Measurements from ENCODE around the gene TAGLN. TPM values are rescaled to one million over a fixed set of nuclear protein-coding genes. Genes with fewer than 3 reads are reported as not detected.
A peak's percentile ranks its signal among the peaks of the same experiment; 100 is the strongest.

The TAGLN gene
- total and polyA plus RNA-seq, 3 donors from 2014 or later, result 167 to 800 (median 187) TPM

DNA sequence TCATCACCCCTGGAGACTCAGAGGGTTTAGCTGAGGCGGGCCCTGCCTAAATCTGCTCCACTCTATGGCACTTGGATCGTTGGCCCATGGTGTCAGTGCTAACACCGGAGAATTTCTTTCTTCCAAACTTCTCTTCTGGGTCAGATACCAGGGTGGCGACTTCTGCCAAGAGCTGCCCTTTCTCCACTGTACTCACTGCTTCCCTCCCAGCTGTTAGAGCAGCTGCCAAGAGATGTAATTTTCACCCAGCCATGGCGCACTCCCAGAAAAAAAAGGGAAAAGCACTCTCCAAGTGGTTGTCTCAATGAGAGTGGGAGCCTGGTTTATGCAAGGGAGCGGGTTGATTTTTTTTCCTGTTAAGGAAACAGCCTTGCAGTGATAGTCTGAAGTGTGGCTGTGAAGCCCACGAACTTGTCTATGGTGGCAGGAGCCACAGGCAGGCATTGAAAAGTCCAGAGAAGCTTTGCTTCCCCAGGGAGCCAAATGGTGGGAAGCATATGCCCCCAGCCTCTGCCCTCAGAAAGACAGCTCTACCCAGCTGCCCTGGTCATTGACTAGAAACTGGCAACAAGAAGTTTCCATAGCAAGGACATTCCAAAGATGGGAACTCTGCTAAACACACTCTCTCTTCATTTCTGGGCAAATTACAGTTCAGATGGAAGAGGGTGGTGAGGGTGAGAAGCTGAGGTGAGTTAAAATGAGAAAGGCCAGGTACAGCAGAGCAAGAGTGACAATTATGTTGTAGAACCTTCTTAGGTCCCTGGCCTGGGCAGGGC lies 22.0 kb downstream of the TAGLN start:
- Histone ChIP-seq H3K36me3 (ENCODE audit: low read depth, missing control alignments) (no peaks in the 10 kb centered on the region), H3K27ac (peak overlapping the region; percentile 72 to 80), H3K9me3 (no peaks in the 10 kb centered on the region), H3K4me3 (no peak overlapping the region), H3K27me3 (no peaks in the 10 kb centered on the region), H3K4me1 (peaks cover 50% of the 10 kb centered on the region)
- WGBS, 2 donors, result 43 to 53% methylated on average over 6 to 7 of the region's 7 CpGs
- no peak for TF ChIP-seq POLR2A (IDR thresholded peaks at IDR 0.05)
- TF ChIP-seq, protein P1, sequence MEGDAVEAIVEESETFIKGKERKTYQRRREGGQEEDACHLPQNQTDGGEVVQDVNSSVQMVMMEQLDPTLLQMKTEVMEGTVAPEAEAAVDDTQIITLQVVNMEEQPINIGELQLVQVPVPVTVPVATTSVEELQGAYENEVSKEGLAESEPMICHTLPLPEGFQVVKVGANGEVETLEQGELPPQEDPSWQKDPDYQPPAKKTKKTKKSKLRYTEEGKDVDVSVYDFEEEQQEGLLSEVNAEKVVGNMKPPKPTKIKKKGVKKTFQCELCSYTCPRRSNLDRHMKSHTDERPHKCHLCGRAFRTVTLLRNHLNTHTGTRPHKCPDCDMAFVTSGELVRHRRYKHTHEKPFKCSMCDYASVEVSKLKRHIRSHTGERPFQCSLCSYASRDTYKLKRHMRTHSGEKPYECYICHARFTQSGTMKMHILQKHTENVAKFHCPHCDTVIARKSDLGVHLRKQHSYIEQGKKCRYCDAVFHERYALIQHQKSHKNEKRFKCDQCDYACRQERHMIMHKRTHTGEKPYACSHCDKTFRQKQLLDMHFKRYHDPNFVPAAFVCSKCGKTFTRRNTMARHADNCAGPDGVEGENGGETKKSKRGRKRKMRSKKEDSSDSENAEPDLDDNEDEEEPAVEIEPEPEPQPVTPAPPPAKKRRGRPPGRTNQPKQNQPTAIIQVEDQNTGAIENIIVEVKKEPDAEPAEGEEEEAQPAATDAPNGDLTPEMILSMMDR (IDR thresholded peaks at IDR 0.05), result no peak
- intact Hi-C loops (cut with DNase I; ENCODE audit: low total_unique reads), result no loop called here
- no peak for DNase-seq

DNA sequence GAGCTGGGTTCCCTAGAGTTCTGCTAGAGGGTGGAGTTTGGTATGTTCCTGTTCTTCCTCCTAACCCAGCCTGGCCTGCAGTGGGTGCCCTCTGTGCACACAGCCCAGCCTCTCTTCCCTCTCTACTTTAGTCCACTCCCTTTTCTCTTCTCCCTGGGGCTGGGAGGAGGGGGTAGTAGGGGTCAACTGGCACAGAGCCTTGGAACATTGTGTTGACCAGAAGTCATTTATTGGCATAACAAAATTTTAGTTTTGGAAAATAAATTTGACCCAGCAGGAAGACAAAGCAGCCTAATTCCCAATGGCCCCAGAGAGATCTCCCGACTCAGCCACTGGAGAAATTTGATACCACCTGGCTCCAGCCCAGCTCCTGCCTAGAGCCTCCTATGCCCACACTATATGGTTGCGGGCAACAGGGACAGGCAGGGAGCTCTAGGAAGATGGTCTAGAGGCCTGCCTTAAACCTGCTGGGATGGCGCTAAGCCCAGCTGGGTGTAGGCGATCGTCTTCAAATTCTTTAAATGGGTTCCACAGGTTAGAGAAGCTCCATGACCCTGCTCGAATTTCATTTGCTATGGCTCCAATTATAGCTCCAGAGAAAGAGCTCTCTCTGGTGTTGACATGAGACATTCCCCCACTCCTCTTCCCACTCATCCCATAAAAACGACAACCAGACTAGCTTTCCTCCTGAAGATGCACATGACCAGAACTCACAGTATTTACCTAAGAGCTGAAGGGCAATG lies 22.8 kb downstream of the TAGLN start:
- no peak overlapping the region for H3K4me3 ChIP-seq
- peak; percentile 75 for DNase-seq
- no peaks in the 10 kb centered on the region for H3K9me3 ChIP-seq
- 50 to 52% methylated on average over 7 of the region's 7 CpGs for WGBS, 2 donors
- TF ChIP-seq, protein P1 (IDR thresholded peaks at IDR 0.05), result no peak
- TF ChIP-seq POLR2A (IDR thresholded peaks at IDR 0.05), result no peak
- H3K27ac ChIP-seq, result peak overlapping the region; percentile 28 to 80
- H3K36me3 ChIP-seq (ENCODE audit: low read depth, missing control alignments), result no peaks in the 10 kb centered on the region
- H3K4me1 ChIP-seq, result peaks cover 48% of the 10 kb centered on the region
- H3K27me3 ChIP-seq, result no peaks in the 10 kb centered on the region
- intact Hi-C loops (cut with DNase I; ENCODE audit: low total_unique reads), result no loop called here

GRCh38 chr11:117222991-117223740 lies 24.0 kb downstream of the TAGLN start:
- no peak overlapping the region for H3K4me3 ChIP-seq
- peaks cover 39% of the 10 kb centered on the region for H3K4me1 ChIP-seq
- H3K27ac ChIP-seq, result peak overlapping the region in 1 of 2 donors; percentile 80
- DNase-seq, result no peak
- no peaks in the 10 kb centered on the region for H3K9me3 ChIP-seq
- no peak for TF ChIP-seq POLR2A (IDR thresholded peaks at IDR 0.05)
- TF ChIP-seq, protein P1 (IDR thresholded peaks at IDR 0.05), result no peak
- no peaks in the 10 kb centered on the region for H3K27me3 ChIP-seq
- intact Hi-C loops (cut with DNase I; ENCODE audit: low total_unique reads), result no loop called here
- no peaks in the 10 kb centered on the region for H3K36me3 ChIP-seq (ENCODE audit: low read depth, missing control alignments)
- WGBS, 2 donors, result 93 to 94% methylated on average over 14 of the region's 14 CpGs

DNA sequence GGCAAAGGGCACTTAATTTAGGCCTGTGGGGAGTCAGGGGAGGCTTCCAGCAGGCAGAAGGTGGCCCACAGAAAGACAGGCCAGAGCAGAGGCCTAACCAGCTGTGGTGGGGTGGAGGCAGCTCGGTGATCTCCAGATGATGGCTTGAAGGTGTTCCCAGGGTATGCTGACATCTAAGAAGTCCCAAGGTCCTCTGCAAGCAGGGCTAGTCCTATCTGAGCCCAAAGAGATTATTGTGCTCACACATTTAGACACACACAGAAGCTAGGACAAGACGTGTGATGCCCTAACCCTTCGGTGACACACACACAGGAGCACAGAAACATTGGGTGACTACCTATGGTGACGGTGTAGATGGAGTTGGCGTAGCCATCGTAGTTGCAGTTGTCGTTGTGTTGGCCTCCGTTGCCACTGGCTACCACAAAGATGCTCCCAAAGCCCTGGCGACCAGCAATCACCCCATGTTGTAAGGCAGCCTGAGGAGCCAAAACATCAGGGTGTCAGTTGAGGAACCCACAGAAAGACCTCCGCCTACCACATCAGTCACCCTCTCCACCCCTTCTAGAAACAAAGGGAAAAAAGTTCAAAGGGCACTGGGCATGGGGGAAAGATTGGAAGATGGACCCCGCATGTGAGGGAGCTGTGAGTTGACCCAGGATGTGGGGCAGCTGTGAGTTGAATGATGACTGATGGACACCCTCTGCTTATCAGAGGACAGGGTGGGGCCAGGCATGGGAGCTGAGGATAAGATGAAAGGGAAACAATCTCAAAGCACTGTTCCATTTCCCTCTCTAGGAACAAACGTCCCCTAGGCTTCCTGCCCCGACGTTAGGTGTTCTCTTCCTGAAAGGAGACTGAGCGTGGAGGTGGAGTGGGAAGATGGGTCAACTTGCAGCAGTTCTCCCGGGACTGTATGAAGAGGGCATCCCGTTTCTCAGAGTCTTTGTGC lies 24.8 kb downstream of the TAGLN start:
- no peak for TF ChIP-seq POLR2A (IDR thresholded peaks at IDR 0.05)
- TF ChIP-seq, protein P1 (IDR thresholded peaks at IDR 0.05), result no peak
- no peaks in the 10 kb centered on the region for H3K36me3 ChIP-seq (ENCODE audit: low read depth, missing control alignments)
- no peak for DNase-seq
- no peak overlapping the region for H3K4me3 ChIP-seq
- H3K27me3 ChIP-seq, result no peaks in the 10 kb centered on the region
- no peaks in the 10 kb centered on the region for H3K9me3 ChIP-seq
- peaks cover 32% of the 10 kb centered on the region for H3K4me1 ChIP-seq
- intact Hi-C loops (cut with DNase I; ENCODE audit: low total_unique reads), result no loop called here
- 82 to 85% methylated on average over 17 of the region's 17 CpGs for WGBS, 2 donors
- H3K27ac ChIP-seq, result no peak overlapping the region

All from testis (tissue), 3 donors.